ENCODE results near the gene ZNF410.
"Not testable (repeated sequence)": the region's sequence is repeated elsewhere in the genome, so short reads cannot be mapped to it uniquely, and the experiment has no call there.

Gene ZNF410

GRCh38 chr14:73887694-73888459 is 1.2 kb downstream of the ZNF410 start:
- DNase-seq: no peak

GRCh38 chr14:73888460-73888725 is 1.7 kb downstream of the ZNF410 start:
- DNase-seq: no peak

GRCh38 chr14:73888971-73889370 is 2.3 kb downstream of the ZNF410 start:
- DNase-seq: no peak

GRCh38 chr14:73889376-73889775 is 2.7 kb downstream of the ZNF410 start:
- no peak for DNase-seq

- not testable (repeated sequence) for DNase-seq
Observed at GRCh38 chr14:73894180-73894687, 7.6 kb downstream of the ZNF410 start.

GRCh38 chr14:73895939-73896338 is 9.3 kb downstream of the ZNF410 start:
- DNase-seq: no peak

GRCh38 chr14:73896521-73896920 is 9.9 kb downstream of the ZNF410 start:
- no peak for DNase-seq

- no peak for DNase-seq
Observed at GRCh38 chr14:73903028-73903427, 16.4 kb downstream of the ZNF410 start.

GRCh38 chr14:73909681-73910080 is 23.0 kb downstream of the ZNF410 start:
- DNase-seq: no peak

GRCh38 chr14:73913256-73913655 is 26.6 kb downstream of the ZNF410 start:
- no peak for DNase-seq

GRCh38 chr14:73916324-73916723 is 29.7 kb downstream of the ZNF410 start:
- DNase-seq: no peak

- DNase-seq: not testable (repeated sequence)
Observed at GRCh38 chr14:73919457-73919856, 32.8 kb downstream of the ZNF410 start.

- no peak for DNase-seq
Observed at GRCh38 chr14:73924337-73924736, 37.7 kb downstream of the ZNF410 start.

- DNase-seq: no peak
Observed at GRCh38 chr14:73935666-73936065, 49.0 kb downstream of the ZNF410 start.

- DNase-seq: no peak
Observed at GRCh38 chr14:73936548-73936947, 49.9 kb downstream of the ZNF410 start.

- DNase-seq: no peak
Observed at GRCh38 chr14:73937012-73937411, 50.4 kb downstream of the ZNF410 start.

- DNase-seq: no peak
Observed at GRCh38 chr14:73942180-73942579, 55.5 kb downstream of the ZNF410 start.

- DNase-seq: no peak
Observed at GRCh38 chr14:73943083-73943482, 56.4 kb downstream of the ZNF410 start.

GRCh38 chr14:73944432-73945158 is 57.9 kb downstream of the ZNF410 start:
- DNase-seq: no peak

GRCh38 chr14:73945159-73945670 is 58.6 kb downstream of the ZNF410 start:
- no peak for DNase-seq

GRCh38 chr14:73949752-73950734 is 63.4 kb downstream of the ZNF410 start, which contains the start of the genes COQ6 and FAM161B:
COQ6 (plus strand) TSS chr14:73950302; CDS start chr14:73950333, 31 bp downstream.
FAM161B (minus strand) TSS chr14:73950094; CDS start chr14:73950026, 68 bp downstream.
- DNase-seq: peak; percentile 89

GRCh38 chr14:73953731-73954130 is 67.1 kb downstream of the ZNF410 start:
- DNase-seq: no peak

GRCh38 chr14:73955674-73956073 is 69.0 kb downstream of the ZNF410 start:
- DNase-seq: no peak
